IMR-90 (cell line): ENCODE data around the gene NKTR. TPM values are rescaled to one million over a fixed set of nuclear protein-coding genes. Genes with fewer than 3 reads are reported as not detected.

ENCODE experiments used
- ATAC-seq: fragments of 200-7000 bp; cut with Tn5 transposase; 2 replicates; pipeline ENCODE4 v1.9.1; 2020; ENCODE audit warnings: low read depth, mild to moderate bottlenecking, moderate library complexity
- BruUV-seq: library from RNA; stranded (reverse); fragments of 400-500 nt; replicated peaks from 2 replicates; lab custom pipeline; 2021; lab: Mats Ljungman, UMichigan
- CTCF ChIA-PET: fragments of 300-600 bp; formaldehyde crosslinking; extraction: SDS; loops from one replicate; lab custom pipeline; 2021; ENCODE audit warnings: antibody characterized with exemption; lab: Yijun Ruan, JAX
- POLR2A ChIA-PET: fragments of 300-600 bp; sonication (Branson Sonifier 250); formaldehyde crosslinking; loops from one replicate; lab custom pipeline; 2022; ENCODE audit warnings: antibody characterized with exemption; ENCODE audit not compliant: unreplicated experiment; lab: Charles Lee
- DNase-seq: peaks from one replicate; pipeline ENCODE4 v3.0.0; 2013
- H2AFZ ChIP-seq: replicated peaks from 2 replicates; pipeline ENCODE3; 2013; ENCODE audit warnings: low read length, mild to moderate bottlenecking; ENCODE audit not compliant: poor library complexity
- H2AK5ac ChIP-seq: 2 replicates; pipeline ENCODE4 v1.6.1; 2013; ENCODE audit warnings: low read depth, low read length, inconsistent platforms
- H2AK9ac ChIP-seq: replicated peaks from 2 replicates; pipeline ENCODE3; 2013; ENCODE audit warnings: mild to moderate bottlenecking, low read depth, low read length, moderate library complexity; ENCODE audit not compliant: poor library complexity
- H2BK120ac ChIP-seq: 2 replicates; pipeline ENCODE4 v1.6.1; 2013; ENCODE audit warnings: low read depth, low read length, inconsistent platforms
- H2BK15ac ChIP-seq: 3 replicates; pipeline ENCODE4 v1.6.1; 2013; ENCODE audit warnings: low read depth, low read length, inconsistent platforms
- H2BK20ac ChIP-seq: 2 replicates; pipeline ENCODE4 v1.6.1; 2013; ENCODE audit warnings: low read depth, mild to moderate bottlenecking, inconsistent platforms, low read length, moderate library complexity
- H2BK5ac ChIP-seq: 2 replicates; pipeline ENCODE4 v1.6.1; 2013; ENCODE audit warnings: mild to moderate bottlenecking, low read depth, low read length, inconsistent platforms; ENCODE audit not compliant: poor library complexity, severe bottlenecking
- H3K14ac ChIP-seq: replicated peaks from 2 replicates; pipeline ENCODE4 v1.6.1; 2013; ENCODE audit warnings: low read depth, low read length, inconsistent platforms
- H3K18ac ChIP-seq: 2 replicates; pipeline ENCODE4 v1.6.1; 2013; ENCODE audit warnings: low read depth, low read length, control low read depth
- H3K23ac ChIP-seq: 2 replicates; pipeline ENCODE4 v1.6.1; 2013; ENCODE audit warnings: low read depth, low read length, inconsistent platforms
- H3K27ac ChIP-seq: 2 replicates; pipeline ENCODE4 v1.5.1; 2013; ENCODE audit warnings: mild to moderate bottlenecking, control low read depth, low read length; ENCODE audit not compliant: insufficient read depth
- H3K27me3 ChIP-seq: 2 replicates; pipeline ENCODE4 v1.6.1; 2013; ENCODE audit warnings: low read length; ENCODE audit not compliant: control insufficient read depth, insufficient read depth
- H3K36me3 ChIP-seq: 2 replicates; pipeline ENCODE4 v1.6.1; 2013; ENCODE audit warnings: low read length, mixed read lengths; ENCODE audit not compliant: control insufficient read depth, insufficient read depth
- H3K4ac ChIP-seq: 2 replicates; pipeline ENCODE4 v1.6.1; 2013; ENCODE audit warnings: low read depth, low read length, inconsistent platforms
- H3K4me1 ChIP-seq: 2 replicates; pipeline ENCODE4 v1.6.1; 2013; ENCODE audit warnings: low read length, mixed read lengths; ENCODE audit not compliant: control insufficient read depth, insufficient read depth
- H3K4me2 ChIP-seq: 2 replicates; pipeline ENCODE4 v1.6.1; 2013; ENCODE audit warnings: low read depth, mild to moderate bottlenecking, control low read depth, low read length, moderate library complexity
- H3K4me3 ChIP-seq: 2 replicates; pipeline ENCODE4 v1.5.1; 2013; ENCODE audit warnings: low read depth, mild to moderate bottlenecking, control low read depth, low read length, moderate library complexity; ENCODE audit not compliant: insufficient read depth
- H3K56ac ChIP-seq: 2 replicates; pipeline ENCODE4 v1.6.1; 2013; ENCODE audit warnings: low read length, inconsistent platforms; ENCODE audit not compliant: insufficient read depth; ENCODE audit errors: extremely low read depth
- H3K79me1 ChIP-seq, 2 experiments: 2 replicates each; pipeline ENCODE4 v1.6.1; 2013; ENCODE audit warnings: low read length in 2 of 2, inconsistent platforms in 1 of 2, low read depth in 1 of 2
- H3K9ac ChIP-seq: 2 replicates; pipeline ENCODE4 v1.6.1; 2013; ENCODE audit warnings: low read depth, low read length, control low read depth
- H3K9me1 ChIP-seq: 2 replicates; pipeline ENCODE4 v1.6.1; 2013; ENCODE audit warnings: low read length, inconsistent platforms; ENCODE audit not compliant: insufficient read depth
- H3K9me3 ChIP-seq: 2 replicates; pipeline ENCODE4 v1.6.1; 2013; ENCODE audit warnings: low read length; ENCODE audit not compliant: control insufficient read depth, insufficient read depth
- H4K20me1 ChIP-seq: 2 replicates; pipeline ENCODE4 v1.6.1; 2013; ENCODE audit warnings: low read length, inconsistent platforms; ENCODE audit not compliant: insufficient read depth
- H4K5ac ChIP-seq: 2 replicates; pipeline ENCODE4 v1.6.1; 2013; ENCODE audit warnings: mild to moderate bottlenecking, low read depth, low read length, control low read depth
- H4K8ac ChIP-seq, 2 experiments: 2 replicates each; pipeline ENCODE4 v1.6.1; 2013; ENCODE audit warnings: low read depth in 2 of 2, low read length in 2 of 2, control low read depth in 1 of 2, inconsistent platforms in 1 of 2
- H4K91ac ChIP-seq: 2 replicates; pipeline ENCODE4 v1.6.1; 2013; ENCODE audit warnings: low read depth, low read length, inconsistent platforms; ENCODE audit not compliant: insufficient read depth
- CEBPB ChIP-seq: IDR thresholded peaks from 2 replicates; pipeline ENCODE4 v1.6.1; 2012; ENCODE audit warnings: low read depth, low read length, improper control_type of control experiment
- CHD1 ChIP-seq: IDR thresholded peaks from 2 replicates; pipeline ENCODE4 v1.6.1; 2012; ENCODE audit warnings: low read depth, low read length, improper control_type of control experiment
- WGBS, 2 experiments: methylation state at CpG; one replicate each; pipeline versions ENCODE4 v1.1.5 to v1.1.7; 2013; ENCODE audit warnings: missing lambda C conversion rate in 2 of 2; ENCODE audit not compliant: insufficient read length in 1 of 2; ENCODE audit errors: extremely low coverage in 2 of 2; 5-methylcytosine and 5-hydroxymethylcytosine counted together
- dilution Hi-C: fragments of 300-500 bp; cut with HindIII; formaldehyde crosslinking; loops from one replicate; pipeline ENCODE4 v1.14.3; 2018; ENCODE audit warnings: low sequenced_read_pairs; ENCODE audit not compliant: unreplicated experiment
- in situ Hi-C: fragments of 300-500 bp; cut with MboI; formaldehyde crosslinking; loops from 3 replicates; pipeline ENCODE4 v1.14.3; 2019; ENCODE audit warnings: low sequenced_read_pairs, inconsistent platforms, mixed read lengths
- intact Hi-C: fragments of 100-400 bp; cut with micrococcal nuclease; formaldehyde crosslinking; loops from 2 replicates; pipeline ENCODE4 v1.10.0; 2022
- polyA plus RNA-seq, 3 experiments: library from polyadenylated mRNA; depleted of rRNA; stranded (reverse); fragments of >200 nt; gene quantifications; 2 replicates each; pipeline ENCODE4 v1.2.3, GENCODE V29; 2012; ENCODE audit warnings: low replicate concordance in 1 of 3
- total RNA-seq: library from RNA; depleted of rRNA; stranded (reverse); fragments of >200 nt; gene quantifications from 2 replicates; pipeline ENCODE4 v1.2.3, GENCODE V29; 2012

NKTR gene
- total and polyA plus RNA-seq, 2 of the 4 experiments (the other 2 are of a cell fraction), result 24.0 to 30.7 TPM

GRCh38 chr3:42661593-42662022, 61.1 kb downstream of the NKTR start:
- no peak overlapping the region for H2BK120ac ChIP-seq
- H3K27ac ChIP-seq, result no peak overlapping the region
- no peak overlapping the region for H2AK5ac ChIP-seq
- H3K4me2 ChIP-seq, result no peak overlapping the region
- H3K4me3 ChIP-seq, result no peak overlapping the region
- peaks cover 15% of the 10 kb centered on the region for H3K9me1 ChIP-seq
- in situ Hi-C loops (no loop called here), dilution Hi-C loops (no loop called here), intact Hi-C loops (no loop called here)
- no peak overlapping the region for H4K5ac ChIP-seq
- H4K91ac ChIP-seq, result no peak overlapping the region
- no peak overlapping the region for H3K14ac ChIP-seq
- no peak overlapping the region for H2AK9ac ChIP-seq
- H2AFZ ChIP-seq, result no peak overlapping the region
- no peak overlapping the region for H3K23ac ChIP-seq
- ATAC-seq, result no peak
- H3K18ac ChIP-seq, result no peak overlapping the region
- H2BK5ac ChIP-seq, result no peak overlapping the region
- 96% methylated on average over 5 of the region's 5 CpGs; no CpG with 5 or more reads in 1 of the 2 experiments for WGBS, 2 experiments
- DNase-seq, result no peak
- TF ChIP-seq CHD1, result no peak
- no peak for TF ChIP-seq CEBPB
- no peak overlapping the region for H3K4ac ChIP-seq
- no peaks in the 10 kb centered on the region for H3K9me3 ChIP-seq
- H2BK20ac ChIP-seq, result no peak overlapping the region
- H3K4me1 ChIP-seq, result peaks cover 6% of the 10 kb centered on the region; the same call in 1 of the 2 replicates
- POLR2A ChIA-PET, result no interaction called here
- no peak overlapping the region for H3K56ac ChIP-seq
- peaks cover 21% of the 10 kb centered on the region; the same call in 1 of the 2 replicates for H3K36me3 ChIP-seq
- no peak overlapping the region for H2BK15ac ChIP-seq
- H4K20me1 ChIP-seq, result peaks cover 27% of the 10 kb centered on the region
- no peaks in the 10 kb centered on the region for H3K27me3 ChIP-seq
- peaks cover 0 to 28% of the 10 kb centered on the region in 2 experiments; a peak in 2 of 4 replicates for H3K79me1 ChIP-seq
- no peak overlapping the region for H3K9ac ChIP-seq
- CTCF ChIA-PET, result interaction anchor here (0.9 kb wide), 1 partner anchor 17 kb away, joined by 3 read pairs; no protein-coding TSS in a partner anchor
- H4K8ac ChIP-seq, result no peak overlapping the region
- BruUV-seq, result no TSS peak
